ENCODE results near the gene NOC3L.

Gene NOC3L

GRCh38 chr10:94299417-94299816 lies 63.3 kb downstream of the NOC3L start:
- FAIRE-seq: no peak

- FAIRE-seq: no peak
These were observed 68.6 kb downstream of the NOC3L start for GRCh38 chr10:94294168-94294567.

- FAIRE-seq: no peak
These were observed 69.4 kb downstream of the NOC3L start for GRCh38 chr10:94293354-94293753.

- FAIRE-seq: no peak
These were observed 70.2 kb downstream of the NOC3L start for GRCh38 chr10:94292434-94293090.

GRCh38 chr10:94288361-94289101 lies 74.2 kb downstream of the NOC3L start:
- no peak for FAIRE-seq

- no peak for FAIRE-seq
These were observed 75.4 kb downstream of the NOC3L start for GRCh38 chr10:94287336-94287735.

GRCh38 chr10:94286901-94287300 lies 75.8 kb downstream of the NOC3L start:
- FAIRE-seq: no peak

- no peak for FAIRE-seq
These were observed 77.5 kb downstream of the NOC3L start for GRCh38 chr10:94285271-94285670.

All from islet of Langerhans (tissue), 1 donor.